GM19452 (cell line): ENCODE results near the gene CYBRD1.

Experiments
- ATAC-seq: cut with Tn5 transposase; IDR thresholded peaks from one replicate; pipeline ENCODE4 v1.9.1; 2021; ENCODE audit not compliant: unreplicated experiment

CYBRD1 gene

DNA sequence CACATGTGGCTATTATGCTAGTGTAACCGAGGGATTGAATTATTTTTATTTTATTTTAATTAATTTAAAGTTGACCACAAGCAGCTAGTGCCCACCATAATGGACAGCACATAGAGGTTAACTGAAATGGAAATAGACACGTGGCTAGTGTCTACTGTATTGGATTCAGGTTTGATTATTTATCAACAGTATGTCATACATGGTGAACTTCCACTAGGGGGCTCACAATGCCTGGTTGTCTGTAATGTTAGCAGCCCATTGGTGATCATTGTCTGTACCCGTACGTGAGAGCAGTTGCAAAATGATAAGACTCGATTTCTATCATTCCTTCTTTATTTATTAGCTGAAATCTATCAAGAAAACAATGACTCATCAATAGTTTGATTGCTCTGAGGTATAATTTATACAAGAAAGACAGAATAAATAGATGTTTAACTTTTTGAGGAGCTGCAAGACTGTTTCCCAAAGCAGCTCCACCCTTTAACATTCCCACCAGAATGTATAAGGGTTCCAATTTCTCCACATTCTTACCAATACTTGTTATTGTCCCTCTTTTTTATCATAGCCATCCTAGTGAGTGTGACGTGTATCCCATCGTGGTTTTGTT, 76.5 kb downstream of the CYBRD1 start:
- ATAC-seq, result peak; percentile 90

DNA sequence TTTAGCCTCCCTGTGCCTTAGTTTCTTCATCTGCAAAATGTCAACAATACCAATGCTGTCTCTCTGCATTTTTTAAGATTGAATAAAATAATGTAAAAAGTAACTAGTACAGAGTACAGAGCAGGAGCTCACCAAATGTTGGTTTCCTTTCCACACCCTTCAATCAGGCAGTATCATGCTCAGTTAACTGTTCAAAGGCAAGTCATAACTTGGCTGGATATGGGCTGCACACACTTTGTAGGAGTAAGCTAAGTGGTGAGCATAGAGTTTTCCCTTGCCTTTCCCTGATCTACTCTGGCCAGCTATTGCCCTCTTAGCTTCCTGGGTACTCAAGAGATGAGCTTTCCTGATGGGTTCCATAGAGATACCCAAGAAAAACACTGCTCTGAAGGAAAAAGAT, 77.9 kb downstream of the CYBRD1 start:
- no peak for ATAC-seq

DNA sequence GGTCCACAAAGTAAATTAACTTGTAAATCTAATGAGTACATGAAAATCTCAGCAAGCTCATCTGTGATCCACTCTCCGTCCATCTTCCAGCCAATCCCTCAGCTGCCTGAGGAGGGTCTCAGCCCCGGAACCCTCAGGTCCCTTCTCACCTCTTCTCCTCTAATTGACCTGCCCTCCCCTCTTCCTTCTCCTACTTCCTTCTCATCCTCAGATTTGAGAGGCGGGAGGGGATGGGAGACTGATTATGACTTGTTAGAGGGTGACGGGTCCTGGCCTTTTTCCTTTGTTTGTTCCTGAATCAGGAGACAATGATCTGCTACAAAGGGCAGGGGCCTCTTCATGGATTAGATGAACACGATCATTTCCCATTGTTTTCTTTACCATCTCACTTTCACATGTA, 80.1 kb downstream of the CYBRD1 start:
- no peak for ATAC-seq
